H1 (cell line): ENCODE data around the gene NOL3. TPM values are rescaled to one million over a fixed set of nuclear protein-coding genes. Genes with fewer than 3 reads are reported as not detected.
A peak's percentile ranks its signal among the peaks of the same experiment; 100 is the strongest.

Experiments used
- ASH2L ChIP-seq: fragments of 200-600, 300-600 bp; sonication (generic); IDR thresholded peaks from one replicate; pipeline ENCODE4 v1.7.1; 2017; ENCODE audit warnings: low read length
- BACH1 ChIP-seq: IDR thresholded peaks from 2 replicates; pipeline ENCODE4 v1.6.1; 2012; ENCODE audit warnings: low read length, improper control_type of control experiment
- CHD2 ChIP-seq: IDR thresholded peaks from 2 replicates; pipeline ENCODE4 v1.6.1; 2012; ENCODE audit warnings: low read length, improper control_type of control experiment
- CTBP2 ChIP-seq: IDR thresholded peaks from 2 replicates; pipeline ENCODE4 v1.7.0; 2011; ENCODE audit warnings: borderline replicate concordance, mild to moderate bottlenecking, moderate library complexity, mixed read lengths, low read length; ENCODE audit not compliant: insufficient read depth, insufficient read length
- EP300 ChIP-seq, 2 experiments: IDR thresholded peaks; 1 replicate in 1 of 2; 2 replicates in 1 of 2; pipeline ENCODE4 v1.6.1; 2011 to 2012; ENCODE audit warnings: low read depth in 2 of 2, low read length in 2 of 2, mild to moderate bottlenecking in 2 of 2, borderline replicate concordance in 1 of 2, inconsistent platforms in 1 of 2, moderate library complexity in 1 of 2
- GABPA ChIP-seq: IDR thresholded peaks from 2 replicates; pipeline ENCODE4 v1.6.1; 2011; ENCODE audit warnings: mild to moderate bottlenecking, low read length, moderate library complexity, borderline replicate concordance; ENCODE audit not compliant: insufficient read depth
- GTF2F1 ChIP-seq: IDR thresholded peaks from 2 replicates; pipeline ENCODE4 v1.6.1; 2012; ENCODE audit warnings: low read depth, low read length, improper control_type of control experiment, borderline replicate concordance
- JUN ChIP-seq: IDR thresholded peaks from 2 replicates; pipeline ENCODE4 v1.6.1; 2011; ENCODE audit warnings: low read depth, mild to moderate bottlenecking, improper control_type of control experiment, low read length
- JUND ChIP-seq: IDR thresholded peaks from 2 replicates; pipeline ENCODE4 v1.6.1; 2011; ENCODE audit warnings: mild to moderate bottlenecking, improper control_type of control experiment, low read length
- KDM4A ChIP-seq: IDR thresholded peaks from one replicate; pipeline ENCODE4 v1.7.1; 2012; ENCODE audit warnings: low read depth, mild to moderate bottlenecking, moderate library complexity, low read length, inconsistent platforms; ENCODE audit not compliant: severe bottlenecking
- POLR2AphosphoS5 ChIP-seq: IDR thresholded peaks from 2 replicates; pipeline ENCODE4 v1.6.1; 2011; ENCODE audit warnings: low read depth, low read length
- RAD21 ChIP-seq, 2 experiments: IDR thresholded peaks in 1 of 2; conservative IDR thresholded peaks in 1 of 2; 2 replicates each; pipeline ENCODE4 v1.6.1; 2011; ENCODE audit warnings: low read depth in 2 of 2, low read length in 2 of 2, improper control_type of control experiment in 1 of 2, inconsistent platforms in 1 of 2, mild to moderate bottlenecking in 1 of 2, moderate library complexity in 1 of 2
- RFX5 ChIP-seq: IDR thresholded peaks from 2 replicates; pipeline ENCODE4 v1.6.1; 2011; ENCODE audit warnings: low read depth, low read length, improper control_type of control experiment, borderline replicate concordance
- RXRA ChIP-seq: IDR thresholded peaks from 2 replicates; pipeline ENCODE4 v1.6.1; 2011; ENCODE audit warnings: low read depth, mild to moderate bottlenecking, low read length, moderate library complexity; ENCODE audit not compliant: insufficient read depth
- SIRT6 ChIP-seq: IDR thresholded peaks from one replicate; pipeline ENCODE4 v1.7.1; 2012; ENCODE audit warnings: low read length, inconsistent platforms
- TBP ChIP-seq: IDR thresholded peaks from 2 replicates; pipeline ENCODE4 v1.6.1; 2011; ENCODE audit warnings: low read depth, low read length, improper control_type of control experiment
- polyA plus RNA-seq, 7 experiments: library from polyadenylated mRNA; depleted of rRNA in 3 of 7; stranded (reverse) in 5 of 7; unstranded in 2 of 7; fragments of >200 nt in 5 of 7; fragments of 200-250 nt in 2 of 7; gene quantifications; 1 replicate in 5 of 7; 2 replicates in 1 of 7; 4 replicates in 1 of 7; pipeline versions ENCODE4 v1.2.1 to v1.2.3, GENCODE V29; 2011 to 2013; ENCODE audit warnings: missing spikeins in 2 of 7, mixed read lengths in 2 of 7
- total RNA-seq: library from RNA; stranded (reverse); fragmentation: NEBNext Ultra II Directional; extraction: Animal tissue kit (Norgen Biotek cat#: 25700); gene quantifications from 2 replicates; pipeline ENCODE4 v1.2.1, GENCODE V29; 2021

The NOL3 gene
- total and polyA plus RNA-seq, 2 of the 8 experiments (the other 6 are each of a cell fraction or from before 2014, with no cell fraction given): 2.2 to 4.6 TPM

GRCh38 chr16:67169642-67170167 is 633 bp upstream of the NOL3 start (continued):
- TF ChIP-seq RAD21 (IDR thresholded peaks at IDR 0.05 in 1 of 2, conservative IDR thresholded peaks at IDR 0.05 in 1 of 2; ENCODE audit: low read depth in 2 of 2, low read length in 2 of 2): peak; percentile 55
- no peak for TF ChIP-seq EP300 (IDR thresholded peaks at IDR 0.05; ENCODE audit: borderline replicate concordance in 1 of 2, low read depth in 2 of 2, low read length in 2 of 2)
- TF ChIP-seq GABPA: peak; percentile 42; the same call in 1 of the 2 replicates
- TF ChIP-seq CHD2: no peak
- no peak for TF ChIP-seq POLR2AphosphoS5
- no peak for TF ChIP-seq RXRA
- TF ChIP-seq JUN: no peak
- TF ChIP-seq KDM4A: no peak
- peak; percentile 62 for TF ChIP-seq CTBP2
- no peak for TF ChIP-seq ASH2L
- no peak; the same call in 1 of the 2 replicates for TF ChIP-seq BACH1
- TF ChIP-seq GTF2F1: no peak
- no peak for TF ChIP-seq JUND
- no peak for TF ChIP-seq SIRT6
- TF ChIP-seq TBP: no peak
- no peak for TF ChIP-seq RFX5
